Astrocyte (in vitro differentiated cells and primary cell): ENCODE measurements around the gene FHIT.

Experiments used
- CTCF ChIP-seq: IDR thresholded peaks from 2 replicates; pipeline ENCODE4 v1.5.1; 2011; ENCODE audit warnings: low read depth, mild to moderate bottlenecking, inconsistent platforms, low read length, moderate library complexity; ENCODE audit not compliant: insufficient read depth
- EZH2 ChIP-seq: IDR thresholded peaks from 2 replicates; pipeline ENCODE4 v1.6.1; 2012; ENCODE audit warnings: mild to moderate bottlenecking, low read length, inconsistent platforms; ENCODE audit not compliant: insufficient read depth

- no peak for TF ChIP-seq CTCF
- no peak for TF ChIP-seq EZH2
These were observed 1352.2 kb downstream of the FHIT start for GRCh38 chr3:59899061-59899460.
